HepG2 (cell line): ENCODE results near the gene TADA1. TPM values are rescaled to one million over a fixed set of nuclear protein-coding genes. Genes with fewer than 3 reads are reported as not detected.

ENCODE experiments used
- ATAC-seq: fragments of 200-7000 bp; cut with Tn5 transposase; 3 replicates; pipeline ENCODE4 v1.9.1; 2020; ENCODE audit warnings: mild to moderate bottlenecking, moderate library complexity
- BruUV-seq: library from RNA; stranded (reverse); fragments of 400-500 nt; replicated peaks from 2 replicates; lab custom pipeline; 2021; lab: Mats Ljungman, UMichigan
- CTCF ChIA-PET: fragments of 300-600 bp; formaldehyde crosslinking; extraction: SDS; loops from one replicate; lab custom pipeline; 2021; ENCODE audit warnings: low total read pairs, inconsistent platforms, low intra/inter-chr PET ratio; lab: Yijun Ruan, JAX
- POLR2A ChIA-PET: fragments of 350-600 bp; sonication (Branson Sonifier 250); formaldehyde crosslinking; loops from one replicate; lab custom pipeline; 2020; ENCODE audit warnings: antibody characterized with exemption, inconsistent platforms; lab: Yijun Ruan, JAX
- DNase-seq: peaks from one replicate; pipeline ENCODE4 v3.0.0-alpha.2; 2015; ENCODE audit warnings: low spot score
- FAIRE-seq: peaks from 3 replicates; lab custom pipeline; 2011; peaks lifted over from hg19 to GRCh38; lab: Jason Lieb, UNC
- H2AFZ ChIP-seq: one replicate; pipeline ENCODE4 v1.6.1; 2011; ENCODE audit warnings: low read length, inconsistent platforms
- H3K27ac ChIP-seq: fragments of 300-600 bp; 3 replicates; pipeline ENCODE4 v1.8.0; 2011; ENCODE audit warnings: mixed run types, mild to moderate bottlenecking, mixed read lengths, low read length, inconsistent platforms; ENCODE audit not compliant: insufficient read depth; ENCODE audit errors: extremely low read length
- H3K27me3 ChIP-seq, 2 experiments: fragments of 200-600 bp in 1 of 2; 2 replicates in 1 of 2; 3 replicates in 1 of 2; pipeline versions ENCODE4 v1.6.0 to v1.8.0; 2011; ENCODE audit warnings: low read length in 2 of 2, mild to moderate bottlenecking in 2 of 2, moderate library complexity in 2 of 2, inconsistent platforms in 1 of 2; ENCODE audit not compliant: insufficient read depth in 2 of 2, control insufficient read depth in 1 of 2
- H3K36me3 ChIP-seq, 2 experiments: fragments of 200-600 bp in 1 of 2; replicated peaks in 1 of 2; 2 replicates in 1 of 2; 3 replicates in 1 of 2; pipeline versions ENCODE4 v1.5.1 to v1.8.0; 2011; ENCODE audit warnings: low read length in 2 of 2, inconsistent platforms in 1 of 2; ENCODE audit not compliant: insufficient read depth in 2 of 2, control insufficient read depth in 1 of 2
- H3K4me1 ChIP-seq: 2 replicates; pipeline ENCODE4 v1.5.1; 2012; ENCODE audit warnings: low read length, inconsistent platforms; ENCODE audit not compliant: insufficient read depth
- H3K4me2 ChIP-seq: 2 replicates; pipeline ENCODE4 v1.6.0; 2011; ENCODE audit warnings: low read depth, low read length, inconsistent platforms
- H3K4me3 ChIP-seq, 3 experiments: fragments of 200-600 bp in 1 of 3; sonication (generic), shearing (Covaris generic) in 1 of 3; replicated peaks in 1 of 3; 2 replicates each; pipeline ENCODE4 v1.5.1; 2011 to 2016; ENCODE audit warnings: low read length in 3 of 3, inconsistent platforms in 2 of 3, low read depth in 2 of 3, mild to moderate bottlenecking in 2 of 3, control low read depth in 1 of 3, mixed read lengths in 1 of 3; ENCODE audit not compliant: insufficient read depth in 1 of 3
- H3K79me2 ChIP-seq: one replicate; pipeline ENCODE4 v1.6.1; 2011; ENCODE audit warnings: low read length, inconsistent platforms; ENCODE audit not compliant: insufficient read depth
- H3K9ac ChIP-seq: 2 replicates; pipeline ENCODE4 v1.6.0; 2011; ENCODE audit warnings: mild to moderate bottlenecking, low read depth, low read length, inconsistent platforms; ENCODE audit not compliant: insufficient read depth
- H3K9me3 ChIP-seq: 2 replicates; pipeline ENCODE4 v1.5.1; 2012; ENCODE audit warnings: mild to moderate bottlenecking, low read length
- H4K20me1 ChIP-seq: 2 replicates; pipeline ENCODE4 v1.6.0; 2011; ENCODE audit warnings: inconsistent platforms, mild to moderate bottlenecking, low read length, moderate library complexity; ENCODE audit not compliant: insufficient read depth
- ARNTL ChIP-seq: sonication (generic); formaldehyde crosslinking; IDR thresholded peaks from 2 replicates; pipeline ENCODE4 v1.4.0; 2020; ENCODE audit warnings: mild to moderate bottlenecking, missing genetic modification reagents
- ATF4 ChIP-seq, 2 experiments: fragments of 450-650 bp in 1 of 2; sonication (generic) in 1 of 2; formaldehyde crosslinking; IDR thresholded peaks; 2 replicates each; pipeline versions ENCODE4 v1.5.0 to v1.8.0; 2020 to 2022; ENCODE audit warnings: mild to moderate bottlenecking in 1 of 2, missing genetic modification reagents in 1 of 2
- CENPT ChIP-seq: sonication (generic); formaldehyde crosslinking; IDR thresholded peaks from 2 replicates; pipeline ENCODE4 v1.8.0; 2022; ENCODE audit warnings: low read depth, mild to moderate bottlenecking, moderate library complexity, missing genetic modification reagents
- CREM ChIP-seq, 2 experiments: sonication (generic) in 1 of 2; formaldehyde crosslinking in 1 of 2; IDR thresholded peaks; 2 replicates each; pipeline versions ENCODE4 v1.4.0 to v1.6.1; 2016 to 2020; ENCODE audit warnings: antibody characterized with exemption in 1 of 2, mild to moderate bottlenecking in 1 of 2, missing genetic modification reagents in 1 of 2
- KDM6A ChIP-seq: IDR thresholded peaks from 2 replicates; pipeline ENCODE4 v1.6.1; 2016; ENCODE audit warnings: low read depth
- MBNL3 ChIP-seq: fragments of 250-450 bp; sonication (Bioruptor Pico); conservative IDR thresholded peaks from 2 replicates; pipeline ENCODE4 v1.8.0; 2022; ENCODE audit warnings: mild to moderate bottlenecking, inconsistent platforms
- MEF2D ChIP-seq: sonication (generic); formaldehyde crosslinking; IDR thresholded peaks from 2 replicates; pipeline ENCODE4 v1.5.1; 2020; ENCODE audit warnings: mild to moderate bottlenecking, missing genetic modification reagents
- NKX3-1 ChIP-seq: sonication (generic); formaldehyde crosslinking; IDR thresholded peaks from 2 replicates; pipeline ENCODE4 v1.5.0; 2020; ENCODE audit warnings: missing genetic modification reagents
- RARG ChIP-seq: sonication (generic); formaldehyde crosslinking; IDR thresholded peaks from 2 replicates; pipeline ENCODE4 v1.4.0; 2020; ENCODE audit warnings: low read depth, mild to moderate bottlenecking, missing genetic modification reagents
- THAP11 ChIP-seq: IDR thresholded peaks from 2 replicates; pipeline ENCODE4 v1.6.1; 2016; ENCODE audit warnings: missing biosample characterization, missing genetic modification reagents
- ZFP41 ChIP-seq: sonication (generic); formaldehyde crosslinking; IDR thresholded peaks from 2 replicates; pipeline ENCODE4 v1.4.0; 2020; ENCODE audit warnings: mild to moderate bottlenecking, missing genetic modification reagents, borderline replicate concordance
- ZNF10 ChIP-seq: sonication (generic); formaldehyde crosslinking; IDR thresholded peaks from 2 replicates; pipeline ENCODE4 v1.4.0; 2020; ENCODE audit warnings: mild to moderate bottlenecking, low read depth, missing genetic modification reagents, borderline replicate concordance
- ZNF317 ChIP-seq: sonication (generic); formaldehyde crosslinking; IDR thresholded peaks from 2 replicates; pipeline ENCODE4 v1.5.0; 2020; ENCODE audit warnings: mild to moderate bottlenecking, missing genetic modification reagents
- ZNF572 ChIP-seq: sonication (generic); formaldehyde crosslinking; IDR thresholded peaks from 2 replicates; pipeline ENCODE4 v1.5.1; 2020; ENCODE audit warnings: mild to moderate bottlenecking, missing genetic modification reagents
- ZNF747 ChIP-seq: sonication (generic); formaldehyde crosslinking; IDR thresholded peaks from 2 replicates; pipeline ENCODE4 v1.8.1; 2023; ENCODE audit warnings: missing genetic modification reagents, mild to moderate bottlenecking, borderline replicate concordance
- ZNF772 ChIP-seq: sonication (generic); formaldehyde crosslinking; IDR thresholded peaks from 2 replicates; pipeline ENCODE4 v1.5.0; 2020; ENCODE audit warnings: mild to moderate bottlenecking, missing genetic modification reagents
- WGBS: methylation state at CpG from one replicate; pipeline ENCODE4 v1.1.6; 2017; ENCODE audit warnings: low lambda C conversion rate; 5-methylcytosine and 5-hydroxymethylcytosine counted together
- in situ Hi-C: cut with HindIII; loops from 2 replicates; pipeline ENCODE4 v1.10.0; 2017; ENCODE audit warnings: low pct_unique_long_range_greater_than_20kb; ENCODE audit not compliant: extremely low pct_ligation_motif_present
- intact Hi-C: fragments of 100-400 bp; cut with micrococcal nuclease; formaldehyde crosslinking; loops from one replicate; pipeline ENCODE4 v1.10.0; 2022; ENCODE audit not compliant: unreplicated experiment
- polyA plus RNA-seq, 8 experiments: library from polyadenylated mRNA; depleted of rRNA in 3 of 8; stranded (reverse) in 7 of 8; unstranded in 1 of 8; fragments of >200 nt; fragmentation: Illumina TruSeq in 4 of 8; extraction: Trizol in 4 of 8; gene quantifications; 2 replicates each; pipeline versions ENCODE4 v1.2.1 to v1.2.3, GENCODE V29; 2011 to 2016; ENCODE audit warnings: low read depth in 4 of 8, missing spikeins in 1 of 8, mixed read lengths in 1 of 8; ENCODE audit not compliant: insufficient read depth in 1 of 8
- total RNA-seq, 5 experiments: library from RNA; depleted of rRNA; stranded (reverse); fragments of >200 nt; fragmentation: Illumina TruSeq; extraction: Trizol; gene quantifications; 2 replicates each; pipeline ENCODE4 v1.2.3, GENCODE V29; 2016; ENCODE audit warnings: low read depth in 1 of 5
- TF ChIP-seq, protein P1 (sequence below): sonication (generic); formaldehyde crosslinking; IDR thresholded peaks from 2 replicates; pipeline ENCODE4 v1.8.0; 2023; ENCODE audit warnings: mild to moderate bottlenecking, missing genetic modification reagents
- TF ChIP-seq, protein P2 (sequence below): sonication (generic); formaldehyde crosslinking; IDR thresholded peaks from 2 replicates; pipeline ENCODE4 v1.4.0; 2020; ENCODE audit warnings: missing genetic modification reagents
- TF ChIP-seq, protein P3 (sequence below), 2 experiments: sonication (generic) in 1 of 2; formaldehyde crosslinking in 1 of 2; IDR thresholded peaks; 2 replicates each; pipeline versions ENCODE4 v1.5.1 to v1.6.1; 2011 to 2020; ENCODE audit warnings: borderline replicate concordance in 1 of 2, low read depth in 1 of 2, low read length in 1 of 2, mild to moderate bottlenecking in 1 of 2, missing genetic modification reagents in 1 of 2, moderate library complexity in 1 of 2

The TADA1 gene
- total and polyA plus RNA-seq, 2 of the 13 experiments (the other 11 are each of a cell fraction or from before 2014, with no cell fraction given) = 28.3 to 29.1 TPM

GRCh38 chr1:166876540-166876838, 425 bp upstream of the TADA1 start:
- Histone ChIP-seq H3K4me2 (peak overlapping the region; percentile 93), H4K20me1 (peaks cover 4% of the 10 kb centered on the region; the same call in 1 of the 2 replicates), H3K27ac (no peak overlapping the region), H3K9me3 (no peaks in the 10 kb centered on the region), H3K4me3 (peak overlapping the region; percentile 40 to 86 (median 73)), H3K79me2 (peaks cover 37% of the 10 kb centered on the region), H3K4me1 (peaks cover 52% of the 10 kb centered on the region), H3K27me3 (no peaks in the 10 kb centered on the region; a peak in 1 of 5 replicates), H3K36me3 (no peaks in the 10 kb centered on the region; a peak in 1 of 5 replicates), H2AFZ (peak overlapping the region; percentile 94), H3K9ac (peak overlapping the region; percentile 51)
- no TSS peak for BruUV-seq
- FAIRE-seq (no peak), ATAC-seq (no peak), DNase-seq (no peak)
- WGBS = 0% methylated on average over 7 of the region's 7 CpGs
- POLR2A ChIA-PET = interaction anchor here (0.7 to 3.5 kb wide), 7 partner anchors 33 to 1179 kb away, joined by 3 to 41 read pairs (median 5); partner anchors contain the start of genes CREG1, POGK and POU2F1
- CTCF ChIA-PET = no interaction called here
- intact Hi-C loops (loop anchor here (1.0 kb wide), 1 partner anchor 344 kb away; the partner anchor contains the start of gene POU2F1), in situ Hi-C loops (no loop called here)
- TF ChIP-seq ARNTL (CRISPR knock-in tag) (0 out of 2 replicates have a peak, but pooled peaks have one; percentile 2), NKX3-1 (0 out of 2 replicates have a peak, but pooled peaks have one; percentile 12), ZNF572 (no peak), MEF2D (CRISPR knock-in tag) (peak; percentile 0; the same call in 1 of the 2 replicates), RARG (CRISPR knock-in tag) (no peak), KDM6A (CRISPR knock-in tag) (no peak), ATF4 (CRISPR knock-in tag; IDR thresholded peaks at IDR 0.05) (peak in 1 of 2 experiments; percentile 0; a peak in 1 of 4 replicates), MBNL3 (CRISPR knock-in tag) (no peak), ZFP41 (CRISPR knock-in tag) (0 out of 2 replicates have a peak, but pooled peaks have one; percentile 23), THAP11 (0 out of 2 replicates have a peak, but pooled peaks have one; percentile 1), ZNF772 (CRISPR knock-in tag) (peak; percentile 36; the same call in 1 of the 2 replicates), CREM (IDR thresholded peaks at IDR 0.05) (peak; percentile 19; the same call in 1 of the 2 replicates), CREM (CRISPR knock-in tag; IDR thresholded peaks at IDR 0.05) (no peak), ZNF747 (CRISPR knock-in tag) (no peak; the same call in 1 of the 2 replicates), ZNF10 (CRISPR knock-in tag) (no peak), ZNF317 (CRISPR knock-in tag) (0 out of 2 replicates have a peak, but pooled peaks have one; percentile 3), CENPT (CRISPR knock-in tag) (no peak)
- TF ChIP-seq, protein P1, sequence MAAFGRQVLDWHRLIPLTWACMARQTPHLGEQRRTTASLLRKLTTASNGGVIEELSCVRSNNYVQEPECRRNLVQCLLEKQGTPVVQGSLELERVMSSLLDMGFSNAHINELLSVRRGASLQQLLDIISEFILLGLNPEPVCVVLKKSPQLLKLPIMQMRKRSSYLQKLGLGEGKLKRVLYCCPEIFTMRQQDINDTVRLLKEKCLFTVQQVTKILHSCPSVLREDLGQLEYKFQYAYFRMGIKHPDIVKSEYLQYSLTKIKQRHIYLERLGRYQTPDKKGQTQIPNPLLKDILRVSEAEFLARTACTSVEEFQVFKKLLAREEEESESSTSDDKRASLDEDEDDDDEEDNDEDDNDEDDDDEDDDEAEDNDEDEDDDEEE (CRISPR knock-in tag) = no peak
- TF ChIP-seq, protein P2, sequence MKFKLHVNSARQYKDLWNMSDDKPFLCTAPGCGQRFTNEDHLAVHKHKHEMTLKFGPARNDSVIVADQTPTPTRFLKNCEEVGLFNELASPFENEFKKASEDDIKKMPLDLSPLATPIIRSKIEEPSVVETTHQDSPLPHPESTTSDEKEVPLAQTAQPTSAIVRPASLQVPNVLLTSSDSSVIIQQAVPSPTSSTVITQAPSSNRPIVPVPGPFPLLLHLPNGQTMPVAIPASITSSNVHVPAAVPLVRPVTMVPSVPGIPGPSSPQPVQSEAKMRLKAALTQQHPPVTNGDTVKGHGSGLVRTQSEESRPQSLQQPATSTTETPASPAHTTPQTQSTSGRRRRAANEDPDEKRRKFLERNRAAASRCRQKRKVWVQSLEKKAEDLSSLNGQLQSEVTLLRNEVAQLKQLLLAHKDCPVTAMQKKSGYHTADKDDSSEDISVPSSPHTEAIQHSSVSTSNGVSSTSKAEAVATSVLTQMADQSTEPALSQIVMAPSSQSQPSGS (CRISPR knock-in tag) = no peak
- TF ChIP-seq, protein P3, sequence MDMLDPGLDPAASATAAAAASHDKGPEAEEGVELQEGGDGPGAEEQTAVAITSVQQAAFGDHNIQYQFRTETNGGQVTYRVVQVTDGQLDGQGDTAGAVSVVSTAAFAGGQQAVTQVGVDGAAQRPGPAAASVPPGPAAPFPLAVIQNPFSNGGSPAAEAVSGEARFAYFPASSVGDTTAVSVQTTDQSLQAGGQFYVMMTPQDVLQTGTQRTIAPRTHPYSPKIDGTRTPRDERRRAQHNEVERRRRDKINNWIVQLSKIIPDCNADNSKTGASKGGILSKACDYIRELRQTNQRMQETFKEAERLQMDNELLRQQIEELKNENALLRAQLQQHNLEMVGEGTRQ (IDR thresholded peaks at IDR 0.05; ENCODE audit: low read depth, low read length) = no peak
- TF ChIP-seq, protein P3 (CRISPR knock-in tag; IDR thresholded peaks at IDR 0.05; ENCODE audit: borderline replicate concordance) = peak; percentile 83; the same call in 1 of the 2 replicates
